Embryonic facial prominence (tissue), 1 donor: Measurements from ENCODE around the gene RIN3.

Experiments used
- DNase-seq: peaks from one replicate; pipeline ENCODE4 v3.0.0-alpha.2; 2016; ENCODE audit errors: extremely low spot score

The RIN3 gene

DNA sequence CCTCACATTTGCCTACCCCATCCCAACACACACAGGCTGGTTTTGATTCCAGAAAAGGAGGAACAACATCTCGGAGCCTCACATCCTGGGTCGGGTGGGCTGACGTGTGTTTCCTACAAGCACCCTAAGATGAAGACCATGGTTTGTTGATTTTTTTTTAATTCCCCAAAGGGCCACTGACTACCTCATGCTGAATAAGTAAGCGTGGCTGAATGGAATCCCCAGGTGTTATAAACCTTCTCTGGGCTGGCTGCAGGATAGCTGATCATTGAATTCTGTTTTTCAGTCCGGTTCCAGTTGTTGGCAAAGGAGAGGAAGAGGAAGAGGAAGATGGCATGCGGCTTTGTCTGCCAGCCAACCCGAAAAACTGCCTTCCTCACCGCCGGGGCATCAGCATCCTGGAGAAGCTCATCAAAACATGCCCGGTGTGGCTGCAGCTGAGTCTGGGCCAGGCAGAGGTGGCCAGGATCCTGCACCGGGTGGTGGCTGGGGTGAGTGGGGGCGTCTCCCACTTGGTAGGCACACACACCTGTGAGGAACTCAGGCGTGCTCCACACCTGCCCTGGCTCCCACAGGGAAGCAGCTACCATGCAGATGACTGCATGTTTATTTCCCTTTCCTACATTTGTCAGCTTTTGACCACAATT, 42.0 kb downstream of the RIN3 start:
- no peak for DNase-seq

DNA sequence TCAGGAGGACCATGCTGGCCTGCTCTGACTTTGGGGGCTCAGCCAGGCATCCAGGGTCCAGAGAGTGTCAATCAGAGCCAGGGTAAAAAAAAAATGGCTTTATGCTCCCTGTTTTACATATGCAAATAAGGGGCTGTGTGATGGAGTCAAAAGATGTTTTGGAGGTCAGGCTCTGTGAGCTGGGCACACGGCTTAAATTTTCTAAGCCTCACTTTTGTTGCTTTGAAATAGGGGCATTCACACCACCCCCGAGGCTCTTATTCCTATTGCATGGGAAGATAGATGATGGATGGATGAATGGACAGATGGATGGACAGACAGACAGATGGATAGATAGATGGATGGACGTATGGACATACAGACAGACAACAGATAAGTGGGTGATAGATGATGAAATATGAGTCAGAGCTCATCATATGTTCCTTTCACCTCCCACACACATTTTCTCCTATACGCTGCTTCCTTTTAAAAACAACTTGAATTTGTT, 42.7 kb downstream of the RIN3 start:
- DNase-seq, result no peak

DNA sequence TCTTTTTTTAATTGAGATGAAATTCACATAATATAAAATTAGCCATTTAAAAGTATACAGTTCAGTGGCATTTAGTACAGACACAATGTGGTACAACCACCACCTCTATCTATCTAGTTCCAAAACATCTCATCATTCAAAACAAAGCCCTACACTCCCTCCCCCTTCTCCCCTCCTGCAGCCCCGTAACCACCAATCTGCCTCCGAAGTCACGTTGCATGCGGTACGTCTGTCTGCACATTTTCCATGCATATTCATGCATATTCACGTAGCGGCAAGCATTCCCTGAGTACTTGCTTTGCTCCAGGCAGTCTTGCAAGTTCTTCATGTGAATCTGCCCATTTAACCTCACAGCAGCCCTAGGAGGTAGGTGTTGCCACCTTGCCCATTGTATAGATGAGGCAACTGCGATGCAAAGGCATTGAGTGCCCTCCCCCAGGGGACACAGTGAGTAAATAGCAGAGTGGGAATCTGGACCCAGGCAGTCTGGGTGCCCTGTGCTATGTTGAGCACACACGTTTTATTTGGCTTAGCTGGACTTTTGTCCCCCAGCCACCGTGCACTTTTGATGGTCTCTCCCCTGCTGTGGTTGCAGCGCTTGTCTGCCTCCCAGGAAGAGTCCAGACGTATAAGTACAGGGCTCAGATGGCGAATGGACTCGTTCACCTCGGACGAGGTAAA, 43.4 kb downstream of the RIN3 start:
- no peak for DNase-seq

DNA sequence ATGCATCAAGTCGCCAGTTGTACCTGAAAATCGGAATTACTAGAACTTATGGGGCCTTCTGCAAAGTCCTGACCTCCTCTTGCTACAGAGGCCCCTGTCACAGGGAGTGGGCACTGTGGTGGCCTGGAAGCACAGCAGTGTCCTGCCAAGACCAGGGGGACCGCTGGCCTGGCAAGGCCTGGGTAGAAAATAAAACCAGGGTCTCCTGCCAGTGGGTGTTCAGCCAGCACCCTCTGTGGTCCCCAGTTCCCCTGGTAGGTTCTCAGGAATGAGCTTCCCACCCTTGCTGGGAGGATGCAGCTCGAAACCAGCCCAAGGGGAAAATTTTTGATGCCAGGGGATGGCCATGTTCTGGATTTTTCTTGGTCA, 43.9 kb downstream of the RIN3 start:
- DNase-seq, result no peak

DNA sequence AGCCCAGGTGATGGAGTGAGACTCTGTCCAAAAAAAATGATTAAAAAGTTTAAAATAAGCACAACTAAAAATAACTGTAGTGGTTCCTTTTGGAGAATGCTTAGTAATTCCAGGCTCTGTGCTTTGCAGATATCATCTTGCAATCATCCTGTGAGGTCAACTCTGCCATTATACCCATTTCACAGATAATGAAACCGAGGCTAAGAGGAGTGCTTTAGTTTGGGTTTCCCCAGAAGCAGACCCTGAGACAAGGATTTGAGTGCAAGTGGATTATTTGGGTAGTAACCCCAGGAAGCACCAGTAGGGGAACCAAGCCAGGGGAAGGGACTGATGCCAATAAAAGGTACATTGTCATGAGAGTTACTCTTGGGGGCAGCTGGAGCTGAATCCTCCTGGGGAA, 44.7 kb downstream of the RIN3 start:
- DNase-seq, result no peak

DNA sequence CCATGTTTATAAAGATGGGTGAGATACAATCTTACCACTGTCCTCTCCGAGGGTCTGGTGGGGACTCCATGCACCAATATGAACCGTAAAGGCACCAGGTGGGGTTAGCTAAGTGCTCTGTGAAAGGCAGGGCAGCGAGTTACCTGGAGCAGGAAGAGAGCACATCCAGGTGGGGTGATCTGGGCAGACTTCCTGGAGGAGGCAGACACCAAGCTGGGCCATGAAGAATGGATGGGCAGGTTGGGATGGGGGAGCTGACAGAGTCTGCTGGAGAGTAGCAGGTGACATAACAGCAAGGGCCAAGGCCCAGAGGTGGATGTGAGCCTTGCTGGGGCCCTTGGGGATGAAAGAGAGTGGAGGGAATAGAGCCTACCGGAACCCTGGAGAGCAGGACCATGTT, 45.9 kb downstream of the RIN3 start:
- DNase-seq, result no peak

DNA sequence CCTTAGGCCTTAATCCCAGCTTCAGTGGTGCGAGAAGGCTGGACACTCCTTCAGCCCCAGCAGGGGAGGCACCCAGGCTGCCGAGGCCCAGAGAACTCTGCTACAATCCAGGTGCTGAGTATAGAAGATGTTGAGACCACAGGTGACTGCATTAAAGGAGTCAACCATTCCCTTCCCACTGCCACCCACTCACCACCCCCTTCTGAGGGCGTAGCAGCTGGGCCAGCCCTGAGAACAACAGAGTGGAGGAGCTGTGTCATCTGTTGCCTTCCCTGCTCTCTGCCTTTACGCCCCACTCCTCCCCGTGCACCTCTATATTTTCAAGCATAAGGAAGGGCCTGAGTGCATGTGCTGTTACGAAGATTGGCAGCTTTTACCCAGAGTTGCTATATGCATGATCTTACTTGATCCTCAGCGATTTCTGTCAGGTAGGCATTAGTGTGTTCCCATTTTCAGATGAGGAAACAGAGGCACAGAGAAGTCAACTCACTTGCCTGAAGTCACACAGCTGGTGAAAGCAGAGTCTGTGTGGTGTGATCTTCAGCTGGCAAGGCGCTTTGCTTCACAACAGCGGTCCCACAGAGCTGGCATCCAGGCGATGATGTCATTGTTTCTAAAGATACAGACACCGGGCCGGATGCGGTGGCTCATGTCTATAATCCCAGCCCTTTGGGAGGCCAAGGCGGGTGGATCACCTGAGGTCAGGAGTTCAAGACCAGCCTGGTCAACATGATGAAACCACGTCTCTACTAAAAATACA, 46.7 kb downstream of the RIN3 start:
- DNase-seq, result no peak

DNA sequence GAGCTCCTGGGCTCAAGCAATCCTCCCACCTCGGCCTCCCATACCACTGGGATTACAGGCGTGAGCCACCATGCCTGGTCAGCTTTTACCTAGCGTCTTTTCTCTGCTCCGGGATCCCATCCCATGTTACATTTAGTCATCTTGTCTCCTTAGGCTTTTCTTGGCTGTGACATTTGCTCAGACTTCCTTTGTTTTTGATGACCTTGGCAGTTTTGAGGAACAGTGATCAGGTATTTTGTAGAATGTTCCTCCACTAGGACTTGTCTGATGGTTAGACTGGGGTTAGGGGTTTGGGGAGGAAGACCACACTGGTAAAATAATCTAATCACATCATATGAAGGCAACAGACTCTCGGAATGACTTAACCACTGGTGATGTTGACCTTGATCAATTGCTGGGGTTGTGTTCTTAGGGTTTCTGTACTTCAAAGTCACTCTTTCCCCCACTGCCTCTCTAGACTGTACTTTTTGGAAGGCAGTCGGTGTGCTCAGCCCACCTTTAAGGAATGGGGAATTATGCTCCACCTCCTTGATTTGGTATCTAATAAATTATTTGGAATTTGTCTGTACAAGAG, 48.4 kb downstream of the RIN3 start:
- DNase-seq, result no peak

DNA sequence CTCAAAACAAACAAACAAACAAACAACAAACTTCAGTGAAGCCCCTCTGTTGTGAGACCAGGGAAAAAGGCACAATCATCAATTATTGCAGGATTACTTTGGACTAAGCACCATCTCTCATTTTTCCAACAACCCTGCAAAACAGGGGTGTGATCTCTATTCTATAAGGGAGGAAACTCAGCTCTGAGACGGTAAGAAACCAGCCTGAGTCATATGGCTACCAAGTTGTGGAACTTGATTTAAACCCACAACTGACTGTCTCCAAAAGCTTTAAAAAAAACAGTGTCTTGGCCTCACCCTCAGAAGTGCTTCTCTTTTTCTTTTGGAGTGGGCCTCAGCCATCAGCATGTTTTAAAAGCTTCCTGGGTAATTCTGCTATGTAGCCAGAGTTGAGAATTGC, 49.8 kb downstream of the RIN3 start:
- no peak for DNase-seq

DNA sequence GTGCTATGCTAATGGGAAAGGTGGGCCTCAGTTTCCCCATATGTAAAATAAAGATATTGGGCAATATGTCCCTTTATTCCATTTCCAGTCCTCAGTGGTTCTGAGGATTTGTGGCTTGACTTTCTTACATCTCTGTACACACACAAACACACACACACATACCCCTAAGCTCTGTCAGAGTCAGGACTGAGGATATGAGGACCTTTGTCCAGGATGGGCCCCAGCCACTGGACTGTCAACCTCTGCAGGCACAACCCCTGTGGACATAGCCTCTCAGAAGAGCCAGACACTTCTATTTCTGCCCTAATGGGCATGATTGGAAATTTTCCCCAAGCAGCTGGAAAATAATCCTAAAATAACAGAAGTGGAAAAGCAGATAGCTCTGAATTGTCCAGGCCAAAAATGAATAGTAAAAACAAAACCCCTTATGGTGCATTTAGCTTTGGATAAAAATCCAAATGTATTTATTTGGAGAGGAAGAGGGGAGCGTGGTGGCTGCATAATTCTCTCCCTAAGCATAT, 50.2 kb downstream of the RIN3 start:
- no peak for DNase-seq

DNA sequence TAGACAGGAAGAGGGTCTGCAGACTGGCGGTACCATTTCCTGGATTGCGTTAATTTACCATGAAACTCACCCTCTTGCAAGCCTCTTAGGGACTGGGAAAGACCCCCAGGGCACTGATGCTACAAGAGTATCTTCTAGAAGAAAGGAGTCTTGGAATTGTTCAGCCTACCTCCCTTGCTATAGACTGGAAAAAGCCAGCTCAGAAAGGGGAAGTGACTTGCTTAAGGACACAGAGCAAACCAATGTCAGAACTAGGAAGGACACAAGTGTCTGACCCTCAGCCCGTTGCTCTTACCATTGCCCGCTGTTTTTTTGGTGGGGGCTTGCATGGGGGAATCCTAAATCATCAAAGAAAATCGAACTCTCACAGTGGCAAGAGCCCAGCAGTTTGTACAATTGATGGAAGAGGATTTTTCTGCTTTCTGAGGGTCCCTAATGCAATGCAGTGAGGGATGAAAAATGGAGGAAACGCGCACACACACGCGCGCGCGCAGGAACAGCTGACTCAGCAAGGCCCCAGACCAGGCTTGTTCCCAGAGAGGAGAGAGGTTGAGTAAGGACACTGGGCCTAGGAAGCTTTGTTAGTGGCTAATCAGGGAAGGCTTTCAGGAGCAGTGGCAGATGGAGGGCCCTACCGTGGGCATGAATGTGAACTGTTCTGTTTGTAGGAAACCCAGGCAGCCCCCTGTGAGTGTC, 50.9 kb downstream of the RIN3 start:
- no peak for DNase-seq

DNA sequence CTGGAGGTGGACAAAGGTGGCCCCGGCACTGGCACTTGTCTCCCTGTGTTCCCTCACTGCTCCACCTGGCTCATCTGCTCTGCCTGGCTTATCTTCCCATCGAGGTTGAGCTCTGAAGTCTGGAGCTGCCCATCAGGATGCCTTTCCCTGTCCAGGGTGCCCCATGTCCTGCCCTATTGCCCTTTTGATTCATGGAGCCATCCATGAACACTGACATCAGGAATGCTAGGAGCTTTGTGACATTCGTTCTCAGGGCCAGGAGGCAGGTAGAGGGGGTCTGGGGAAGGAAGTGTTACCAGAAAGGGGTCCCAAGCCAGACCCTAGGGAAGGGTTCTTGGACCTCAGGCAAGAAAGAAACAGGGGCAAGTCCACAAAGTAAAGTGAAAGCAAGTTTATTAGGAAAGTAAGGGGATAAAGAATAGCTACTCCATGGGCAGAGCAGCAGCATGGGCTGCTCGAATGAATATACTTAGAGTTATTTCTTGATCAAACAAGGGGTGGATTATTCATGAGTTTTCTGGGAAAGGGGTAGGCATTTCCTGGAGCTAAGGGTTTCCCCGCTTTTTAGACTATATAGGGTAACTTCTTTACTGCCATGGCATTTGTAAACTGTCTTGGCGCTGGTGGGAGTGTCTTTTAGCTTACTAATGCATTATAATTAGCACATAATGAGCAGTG, 51.6 kb downstream of the RIN3 start:
- DNase-seq, result no peak

DNA sequence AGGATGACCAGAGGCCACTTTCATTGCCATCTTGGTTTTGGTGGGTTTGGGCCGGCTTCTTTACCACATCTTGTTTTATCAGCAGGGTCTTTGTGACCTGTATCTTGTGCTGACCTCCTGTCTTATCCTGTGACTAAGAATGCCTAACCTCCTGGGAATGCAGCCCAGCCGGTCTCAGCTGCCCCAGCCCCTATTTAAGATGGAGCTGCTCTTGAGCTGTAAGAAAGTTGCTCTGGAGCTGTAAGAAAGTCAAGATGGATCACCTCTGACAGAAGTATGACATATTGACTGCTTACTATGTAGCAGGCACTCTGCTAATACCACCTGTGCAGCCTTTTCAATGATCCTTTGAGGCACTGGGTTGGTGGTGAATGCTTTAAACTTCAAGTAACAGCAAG, 52.1 kb downstream of the RIN3 start:
- no peak for DNase-seq

DNA sequence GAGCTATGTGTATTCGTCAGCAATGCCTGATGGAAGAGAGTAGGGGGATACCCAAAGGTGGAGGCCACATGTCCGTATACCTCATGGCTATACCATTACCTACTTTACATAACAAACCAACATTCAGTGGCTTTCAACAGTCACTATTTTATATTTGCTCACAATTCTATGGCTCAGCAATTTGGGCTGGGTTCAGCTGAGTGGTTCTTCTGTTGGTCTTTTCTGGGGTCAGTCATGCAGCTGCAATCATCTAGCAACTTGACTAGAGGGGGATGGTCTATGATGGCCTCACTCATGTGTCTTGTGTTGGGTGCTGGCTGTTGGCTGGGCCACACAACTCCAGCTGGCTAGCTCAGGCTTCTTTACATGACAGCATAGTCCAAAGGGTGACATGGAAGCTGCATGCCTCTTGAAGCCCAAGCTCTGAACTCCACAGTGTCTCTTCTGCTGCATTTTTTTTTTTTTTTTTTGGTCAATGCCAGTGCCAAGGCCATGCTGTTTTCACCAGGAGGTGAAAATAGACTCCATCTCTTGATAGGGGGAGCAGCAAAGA, 53.7 kb downstream of the RIN3 start:
- DNase-seq, result no peak

DNA sequence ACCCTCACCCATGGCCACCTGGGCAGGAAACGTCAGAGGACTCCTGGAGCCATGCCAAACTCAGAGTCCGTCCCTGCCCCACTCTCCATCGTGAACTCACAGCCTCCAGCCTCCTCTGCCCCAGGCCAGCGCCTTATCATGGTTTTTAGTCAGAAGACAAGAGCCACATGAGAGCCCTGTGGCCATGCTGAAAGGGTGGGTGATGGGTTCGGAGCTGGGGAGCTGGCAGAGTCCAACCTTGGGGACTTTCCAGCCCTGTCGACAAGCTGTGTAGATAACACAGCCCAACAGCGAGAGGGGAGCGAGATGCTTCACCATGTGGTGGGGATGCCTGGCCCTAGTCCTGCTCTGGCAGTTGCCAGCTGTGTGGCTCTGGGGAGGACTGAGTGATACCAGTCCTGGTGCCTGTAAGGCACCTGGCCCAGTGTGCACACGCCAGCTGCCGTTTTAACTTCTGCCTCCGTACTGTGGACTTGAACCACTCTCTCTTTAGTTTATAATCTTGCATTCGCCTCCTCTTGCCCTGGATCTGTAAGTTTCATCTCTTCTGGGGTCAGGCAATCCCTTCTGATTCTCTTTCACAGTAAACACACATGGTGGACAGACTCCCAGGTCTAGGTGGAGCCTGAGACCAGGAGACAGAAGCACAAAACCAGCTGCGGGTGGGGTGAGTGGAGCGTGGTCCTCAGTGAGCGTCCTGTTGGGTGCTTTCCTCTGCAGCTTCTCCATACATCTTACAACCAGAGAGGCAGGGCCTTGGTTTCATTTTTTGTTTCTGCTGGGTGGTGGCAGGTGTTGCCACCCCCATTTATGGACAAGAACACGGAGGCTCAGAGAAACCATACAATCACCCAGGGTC, 55.3 kb downstream of the RIN3 start:
- no peak for DNase-seq

DNA sequence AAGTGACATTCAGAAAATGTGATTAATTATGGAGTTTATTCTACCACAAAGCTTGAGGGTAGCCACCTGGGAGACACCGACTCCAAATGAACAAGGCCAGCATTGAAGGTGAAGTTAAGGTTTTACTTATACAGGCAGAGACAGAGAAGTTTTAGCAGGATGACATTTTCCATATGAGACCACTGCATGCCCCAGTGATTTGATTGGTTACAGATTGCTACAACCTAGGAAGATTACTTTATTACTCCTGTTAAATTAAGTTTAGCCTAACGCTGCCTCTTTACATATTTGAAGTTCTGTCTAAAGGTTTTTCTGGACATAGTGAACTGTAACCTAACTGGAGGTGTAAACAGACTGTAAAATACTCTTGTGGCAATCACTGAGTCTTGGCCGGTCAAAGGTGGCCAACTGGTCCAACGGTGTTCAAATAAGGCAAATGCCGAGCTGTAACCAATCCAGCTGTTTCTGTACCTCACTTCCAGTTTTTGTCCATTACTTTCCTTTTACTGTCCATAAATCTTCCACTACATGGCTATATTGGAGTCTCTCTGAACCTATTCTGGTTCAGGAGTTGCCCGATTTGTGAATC, 57.2 kb downstream of the RIN3 start:
- no peak for DNase-seq

DNA sequence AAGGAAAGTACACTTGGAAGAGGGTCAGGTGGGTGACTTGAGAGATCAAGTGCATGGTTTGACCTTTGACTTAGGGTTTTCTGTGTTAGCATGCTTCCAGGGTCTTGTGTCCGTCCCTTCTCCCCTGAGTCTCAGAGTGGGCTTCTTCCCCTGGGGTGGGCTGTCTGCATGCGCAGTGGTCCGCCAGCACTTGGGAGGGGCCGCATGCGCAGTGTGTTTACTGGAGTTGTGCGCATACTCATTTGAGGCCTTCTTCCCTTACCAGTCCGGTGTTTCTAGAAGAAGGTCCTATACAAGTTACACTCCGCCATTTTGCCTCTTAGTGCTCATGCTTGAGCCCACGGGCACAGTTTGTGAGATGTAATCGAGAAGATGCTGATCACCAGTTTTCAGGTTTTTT, 58.5 kb downstream of the RIN3 start:
- DNase-seq, result no peak

DNA sequence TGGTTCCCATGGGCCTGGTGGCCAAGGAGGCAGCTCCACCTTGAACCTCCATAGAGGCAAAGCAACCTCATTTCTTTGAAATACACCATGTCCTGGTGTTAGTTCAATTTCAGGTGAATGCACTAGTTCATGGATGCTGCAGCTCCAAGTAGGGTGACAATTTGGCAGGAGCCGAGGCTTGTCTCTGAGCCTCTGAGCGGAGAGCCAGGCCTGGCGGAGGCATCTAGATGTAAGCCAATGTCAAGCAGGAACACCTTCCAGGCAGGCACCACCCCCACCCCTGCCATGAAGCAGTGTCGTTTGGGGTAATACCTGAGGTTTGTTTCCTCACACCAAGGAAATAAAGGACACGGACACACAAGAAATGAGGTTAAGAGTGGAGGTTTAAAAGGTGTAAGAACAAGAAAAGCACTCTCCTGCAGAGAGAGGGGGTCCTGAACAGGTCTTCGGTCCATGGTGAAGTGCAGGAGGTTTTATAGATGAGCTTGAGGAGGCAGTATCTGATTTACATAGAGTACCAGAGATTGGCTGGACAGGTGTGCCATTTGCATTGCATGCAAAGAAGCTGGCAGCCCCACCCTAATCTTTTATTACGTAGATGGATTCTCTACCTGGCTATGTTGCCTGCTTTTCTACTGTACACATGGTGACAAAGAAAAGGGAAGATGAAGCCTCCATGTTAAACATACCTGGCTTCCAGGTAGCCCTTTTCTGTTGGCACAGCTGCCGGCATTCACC, 60.3 kb downstream of the RIN3 start:
- DNase-seq, result no peak
